K562 (cell line): ENCODE results near the gene CHAF1A. TPM values are rescaled to one million over a fixed set of nuclear protein-coding genes. Genes with fewer than 3 reads are reported as not detected.

Source experiments
- AFF1 ChIP-seq, 2 experiments: fragments of 450-650 bp; IDR thresholded peaks; 2 replicates each; pipeline ENCODE4 v1.6.1; 2018; ENCODE audit warnings: mild to moderate bottlenecking in 2 of 2, low read depth in 1 of 2; ENCODE audit not compliant: partially characterized antibody in 2 of 2
- CCAR2 ChIP-seq: fragments of 200-400 bp; formaldehyde crosslinking; IDR thresholded peaks from 2 replicates; pipeline ENCODE4 v1.6.1; 2017; ENCODE audit warnings: mild to moderate bottlenecking, low read depth, low read length
- E2F1 ChIP-seq: sonication (generic); formaldehyde crosslinking; IDR thresholded peaks from 2 replicates; pipeline ENCODE4 v1.8.1; 2023; ENCODE audit warnings: mild to moderate bottlenecking, missing genetic modification reagents, moderate library complexity
- HNRNPLL ChIP-seq: fragments of 200-400 bp; formaldehyde crosslinking; IDR thresholded peaks from 2 replicates; pipeline ENCODE4 v1.6.1; 2017; ENCODE audit warnings: low read length, low read depth, mild to moderate bottlenecking; ENCODE audit not compliant: poor library complexity, severe bottlenecking
- JUND ChIP-seq, 2 experiments: IDR thresholded peaks; 2 replicates in 1 of 2; 3 replicates in 1 of 2; pipeline ENCODE4 v1.6.1; 2011; ENCODE audit warnings: borderline replicate concordance in 2 of 2, low read depth in 2 of 2, low read length in 2 of 2, improper control_type of control experiment in 1 of 2, missing biosample characterization in 1 of 2, missing genetic modification characterization in 1 of 2, missing genetic modification reagents in 1 of 2
- MYNN ChIP-seq, 2 experiments: sonication (generic); formaldehyde crosslinking in 1 of 2; IDR thresholded peaks; 2 replicates each; pipeline versions ENCODE4 v1.5.0 to v1.6.1; 2016 to 2020; ENCODE audit warnings: antibody characterized with exemption in 1 of 2, missing genetic modification reagents in 1 of 2
- NCOA6 ChIP-seq: fragments of 450-650 bp; IDR thresholded peaks from 2 replicates; pipeline ENCODE4 v1.6.1; 2017; ENCODE audit warnings: mild to moderate bottlenecking
- NONO ChIP-seq, 2 experiments: fragments of 200-400 bp in 1 of 2; fragments of 450-650 bp in 1 of 2; formaldehyde crosslinking in 1 of 2; IDR thresholded peaks; 2 replicates each; pipeline ENCODE4 v1.6.1; 2017; ENCODE audit warnings: low read depth in 2 of 2, mild to moderate bottlenecking in 2 of 2, moderate library complexity in 2 of 2, low read length in 1 of 2
- PURB ChIP-seq: sonication (generic); formaldehyde crosslinking; IDR thresholded peaks from 2 replicates; pipeline ENCODE4 v1.9.0; 2021; ENCODE audit warnings: low read depth, mild to moderate bottlenecking, missing genetic modification reagents
- STAT6 ChIP-seq: sonication (generic); formaldehyde crosslinking; IDR thresholded peaks from 2 replicates; pipeline ENCODE4 v1.8.1; 2023; ENCODE audit warnings: mild to moderate bottlenecking, missing genetic modification reagents
- TAF15 ChIP-seq: fragments of 200-400 bp; formaldehyde crosslinking; IDR thresholded peaks from 2 replicates; pipeline ENCODE4 v1.6.1; 2017; ENCODE audit warnings: mild to moderate bottlenecking, low read depth, low read length, moderate library complexity
- ZBTB34 ChIP-seq: fragments of 250-450 bp; sonication (Bioruptor Pico); IDR thresholded peaks from 2 replicates; pipeline ENCODE4 v1.8.0; 2021; ENCODE audit warnings: mild to moderate bottlenecking, moderate library complexity
- ZNF212 ChIP-seq: fragments of 450-650 bp; formaldehyde crosslinking; IDR thresholded peaks from 2 replicates; pipeline ENCODE4 v1.4.0; 2020; ENCODE audit warnings: mild to moderate bottlenecking
- polyA plus RNA-seq, 8 experiments: library from polyadenylated mRNA; depleted of rRNA in 4 of 8; stranded (reverse) in 5 of 8; unstranded in 3 of 8; fragments of >200 nt; fragmentation: Nextera tagmentation in 2 of 8; fragmentation: Illumina TruSeq in 1 of 8; extraction: Ambion mirVana in 2 of 8; extraction: Trizol in 1 of 8; gene quantifications; 2 replicates each; pipeline versions ENCODE4 v1.2.1 to v1.2.3, GENCODE V29; 2011 to 2014; ENCODE audit warnings: inconsistent platforms in 1 of 8, missing spikeins in 1 of 8
- total RNA-seq, 7 experiments: library from RNA; depleted of rRNA in 6 of 7; stranded (reverse); fragments of >200 nt in 6 of 7; fragmentation: Illumina TruSeq in 2 of 7; extraction: Trizol in 2 of 7; gene quantifications; 2 replicates each; pipeline versions ENCODE4 v1.2.1 to v1.2.3, GENCODE V29; 2011 to 2021; ENCODE audit warnings: low replicate concordance in 1 of 7

Gene CHAF1A
- total and polyA plus RNA-seq, 9 of the 15 experiments (the other 6 are each of a cell fraction or from before 2014, with no cell fraction given), result 1.6 to 86.9 (median 45.2) TPM

- TF ChIP-seq STAT6 (CRISPR knock-in tag) (no peak; the same call in 1 of the 2 replicates), AFF1 (IDR thresholded peaks at IDR 0.05; ENCODE audit: low read depth in 1 of 2, partially characterized antibody in 2 of 2) (peak in 1 of 2 experiments; percentile 4), PURB (CRISPR knock-in tag) (no peak), TAF15 (no peak), NONO (IDR thresholded peaks at IDR 0.05; ENCODE audit: low read depth in 2 of 2, low read length in 1 of 2) (peak in 1 of 2 experiments; percentile 92; a peak in 2 of 4 replicates), ZBTB34 (CRISPR knock-in tag) (peak; percentile 58; the same call in 1 of the 2 replicates), HNRNPLL (peak; percentile 17), JUND (IDR thresholded peaks at IDR 0.05; ENCODE audit: borderline replicate concordance, low read depth, low read length) (peak; percentile 99), JUND (tag; IDR thresholded peaks at IDR 0.05; ENCODE audit: borderline replicate concordance, low read depth, low read length) (peak; percentile 98; the same call in 2 of the 3 replicates), CCAR2 (no peak), NCOA6 (no peak), E2F1 (no peak; the same call in 1 of the 2 replicates), ZNF212 (CRISPR knock-in tag) (peak; percentile 80), MYNN (IDR thresholded peaks at IDR 0.05) (peak; percentile 96), MYNN (CRISPR knock-in tag; IDR thresholded peaks at IDR 0.05) (no peak)
These were observed 27.8 kb upstream of the CHAF1A start (continued) for GRCh38 chr19:4374498-4375163.
